SK-N-SH (cell line): ENCODE data around the gene PSTPIP1. TPM values are rescaled to one million over a fixed set of nuclear protein-coding genes. Genes with fewer than 3 reads are reported as not detected.

ENCODE experiments used
- CTCF ChIA-PET: fragments of 300-600, 350-600 bp; formaldehyde crosslinking; extraction: SDS; loops from one replicate; lab custom pipeline; 2021; lab: Yijun Ruan, JAX
- POLR2A ChIA-PET: fragments of 350-600 bp; sonication (Branson Sonifier 250); formaldehyde crosslinking; extraction: SDS; loops from one replicate; lab custom pipeline; 2020; ENCODE audit warnings: antibody characterized with exemption, inconsistent platforms; lab: Yijun Ruan, JAX
- DNase-seq: peaks from one replicate; pipeline ENCODE4 v3.0.0; 2012
- H2AFZ ChIP-seq: fragments of 200-600 bp; sonication (generic); 2 replicates; pipeline ENCODE4 v1.8.1; 2016; ENCODE audit warnings: antibody characterized with exemption, mild to moderate bottlenecking, low read depth
- H3F3A ChIP-seq: fragments of 200-600 bp; sonication (generic); replicated peaks from 2 replicates; pipeline ENCODE3; 2016; ENCODE audit warnings: antibody characterized with exemption, mild to moderate bottlenecking; ENCODE audit not compliant: insufficient read depth
- H3K27ac ChIP-seq, 2 experiments: fragments of 200-500 bp in 1 of 2; fragments of 200-600 bp in 1 of 2; sonication (Bioruptor generic) in 1 of 2; sonication (generic), shearing (Covaris generic) in 1 of 2; 2 replicates each; pipeline versions ENCODE4 v1.5.1 to v1.6.1; 2014 to 2016; ENCODE audit warnings: low read depth in 2 of 2, inconsistent platforms in 1 of 2, low read length in 1 of 2, mild to moderate bottlenecking in 1 of 2, mixed read lengths in 1 of 2
- H3K27me3 ChIP-seq: fragments of 200-600 bp; sonication (generic), shearing (Covaris generic); 2 replicates; pipeline ENCODE4 v1.6.1; 2016; ENCODE audit warnings: mixed run types; ENCODE audit not compliant: insufficient read depth
- H3K36me3 ChIP-seq, 2 experiments: fragments of 200-500 bp in 1 of 2; fragments of 200-600 bp in 1 of 2; sonication (Bioruptor generic) in 1 of 2; sonication (generic) in 1 of 2; replicated peaks in 1 of 2; 2 replicates each; pipeline versions ENCODE3 to v1.5.1; 2014 to 2016; ENCODE audit warnings: low read length in 1 of 2, mild to moderate bottlenecking in 1 of 2; ENCODE audit not compliant: insufficient read depth in 2 of 2, control insufficient read depth in 1 of 2
- H3K4me1 ChIP-seq, 2 experiments: fragments of 200-500 bp in 1 of 2; fragments of 200-600 bp in 1 of 2; sonication (Bioruptor generic) in 1 of 2; sonication (generic), shearing (Covaris generic) in 1 of 2; 2 replicates each; pipeline versions ENCODE4 v1.5.1 to v1.6.1; 2014 to 2016; ENCODE audit warnings: low read depth in 1 of 2, low read length in 1 of 2, mixed run types in 1 of 2; ENCODE audit not compliant: insufficient read depth in 2 of 2, control insufficient read depth in 1 of 2
- H3K4me2 ChIP-seq: fragments of 200-600 bp; sonication (generic), shearing (Covaris generic); 2 replicates; pipeline ENCODE4 v1.6.1; 2017; ENCODE audit warnings: mixed run types
- H3K4me3 ChIP-seq, 2 experiments: fragments of 200-500 bp in 1 of 2; fragments of 200-600 bp in 1 of 2; sonication (Bioruptor generic) in 1 of 2; sonication (generic), shearing (Covaris generic) in 1 of 2; 2 replicates each; pipeline versions ENCODE4 v1.5.1 to v1.8.1; 2014 to 2016; ENCODE audit warnings: low read depth in 2 of 2, inconsistent platforms in 1 of 2, low read length in 1 of 2, mild to moderate bottlenecking in 1 of 2, mixed read lengths in 1 of 2, moderate library complexity in 1 of 2
- H3K79me2 ChIP-seq: fragments of 200-600 bp; sonication (generic); 2 replicates; pipeline ENCODE4 v1.8.1; 2017; ENCODE audit warnings: mild to moderate bottlenecking; ENCODE audit not compliant: insufficient read depth
- H3K9ac ChIP-seq: fragments of 200-600 bp; sonication (generic); 2 replicates; pipeline ENCODE4 v1.6.1; 2017; ENCODE audit warnings: mixed run types
- H3K9me2 ChIP-seq: fragments of 200-600 bp; sonication (generic); 2 replicates; pipeline ENCODE4 v1.6.1; 2017; ENCODE audit warnings: mixed run types
- H3K9me3 ChIP-seq: fragments of 200-600 bp; sonication (generic); 2 replicates; pipeline ENCODE4 v1.6.1; 2017; ENCODE audit warnings: mixed run types, mild to moderate bottlenecking, moderate library complexity
- H4K20me1 ChIP-seq: fragments of 200-600 bp; sonication (generic); 2 replicates; pipeline ENCODE4 v1.6.1; 2017; ENCODE audit warnings: mild to moderate bottlenecking, mixed run types; ENCODE audit not compliant: insufficient read depth
- CTCF ChIP-seq: fragments of 200-600 bp; sonication (generic); IDR thresholded peaks from 2 replicates; pipeline ENCODE4 v1.6.1; 2017; ENCODE audit warnings: antibody characterized with exemption, mild to moderate bottlenecking, moderate library complexity
- ELF1 ChIP-seq: IDR thresholded peaks from 2 replicates; pipeline ENCODE4 v1.4.0; 2012
- JUND ChIP-seq: IDR thresholded peaks from 2 replicates; pipeline ENCODE4 v1.4.0; 2012
- RCOR1 ChIP-seq: fragments of 150-350 bp; IDR thresholded peaks from 2 replicates; pipeline ENCODE4 v1.6.1; 2017; ENCODE audit warnings: antibody characterized with exemption, low read length
- RFX5 ChIP-seq: IDR thresholded peaks from 2 replicates; pipeline ENCODE4 v1.6.1; 2012; ENCODE audit warnings: mild to moderate bottlenecking, improper control_type of control experiment, low read length
- USF1 ChIP-seq: IDR thresholded peaks from 2 replicates; pipeline ENCODE4 v1.4.0; 2012; ENCODE audit warnings: low read depth, borderline replicate concordance
- WGBS: methylation state at CpG from one replicate; pipeline ENCODE4 v1.1.6; 2017; ENCODE audit warnings: low lambda C conversion rate; 5-methylcytosine and 5-hydroxymethylcytosine counted together
- polyA plus RNA-seq, 3 experiments: library from polyadenylated mRNA; depleted of rRNA; stranded (reverse); fragments of >200 nt; gene quantifications; 2 replicates each; pipeline ENCODE4 v1.2.3, GENCODE V29; 2012

The PSTPIP1 gene
- polyA plus RNA-seq, 1 of the 3 experiments (the other 2 are of a cell fraction) = 0.69 TPM

DNA sequence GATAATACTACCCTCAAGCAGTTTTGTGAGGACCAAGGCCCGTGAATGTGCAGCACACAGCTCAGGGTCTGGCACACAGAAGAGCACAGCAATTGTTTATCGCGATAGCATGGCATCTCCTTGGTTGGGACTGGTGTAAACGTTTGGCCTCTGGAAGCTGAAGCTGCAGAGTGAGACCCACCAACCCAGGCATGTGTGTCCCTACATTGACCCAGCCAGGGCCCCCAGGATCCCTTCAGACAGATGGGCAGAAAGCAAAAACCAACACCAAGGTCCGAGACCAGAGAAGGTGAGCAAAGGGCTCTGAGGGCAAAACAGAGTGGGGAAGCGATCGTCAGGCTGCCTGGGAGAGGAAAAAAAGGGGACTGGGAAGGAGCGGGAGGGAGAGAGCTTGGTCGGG is 12.6 kb upstream of the PSTPIP1 start:
- TF ChIP-seq USF1 (no peak), CTCF (no peak), RCOR1 (no peak)
- CTCF ChIA-PET = interaction anchor here (1.4 kb wide), 2 partner anchors 8 to 34 kb away, joined by 3 to 4 read pairs; no protein-coding TSS in a partner anchor
- 78% methylated on average over 9 of the region's 9 CpGs for WGBS
- Histone ChIP-seq H2AFZ (no peak overlapping the region), H3K4me2 (no peak overlapping the region), H3K27ac (no peak overlapping the region), H3K36me3 (no peaks in the 10 kb centered on the region), H3K9ac (no peak overlapping the region), H4K20me1 (no peaks in the 10 kb centered on the region), H3K9me3 (peaks cover 5% of the 10 kb centered on the region), H3K27me3 (no peaks in the 10 kb centered on the region), H3K4me3 (no peak overlapping the region), H3K79me2 (no peaks in the 10 kb centered on the region), H3K4me1 (peaks cover 0 to 3% of the 10 kb centered on the region in 2 experiments; a peak in 1 of 4 replicates), H3F3A (no peaks in the 10 kb centered on the region), H3K9me2 (no peaks in the 10 kb centered on the region)
- POLR2A ChIA-PET = no interaction called here
- DNase-seq = no peak

- ChIA-PET CTCF (interaction anchor here (1.4 kb wide), 1 partner anchor 8 kb away, joined by 3 read pairs; no protein-coding TSS in a partner anchor), POLR2A (no interaction called here)
- no peak overlapping the region for H3K4me3 ChIP-seq
- no peaks in the 10 kb centered on the region for H4K20me1 ChIP-seq
- H3K9me3 ChIP-seq = peaks cover 5% of the 10 kb centered on the region
- H3K9ac ChIP-seq = no peak overlapping the region
- 82% methylated on average over 6 of the region's 6 CpGs for WGBS
- no peak overlapping the region for H3K4me2 ChIP-seq
- H3K36me3 ChIP-seq = no peaks in the 10 kb centered on the region
- H3K4me1 ChIP-seq = peaks cover 0 to 3% of the 10 kb centered on the region in 2 experiments; a peak in 1 of 4 replicates
- no peak for DNase-seq
- no peaks in the 10 kb centered on the region for H3F3A ChIP-seq
- TF ChIP-seq CTCF (no peak), RCOR1 (no peak), ELF1 (no peak), RFX5 (no peak), JUND (no peak)
- no peaks in the 10 kb centered on the region for H3K27me3 ChIP-seq
- no peaks in the 10 kb centered on the region for H3K79me2 ChIP-seq
- H3K9me2 ChIP-seq = no peaks in the 10 kb centered on the region
- no peak overlapping the region for H3K27ac ChIP-seq
- no peak overlapping the region for H2AFZ ChIP-seq
Measured at GRCh38 chr15:76982756-76983155, 12.2 kb upstream of the PSTPIP1 start.
